Pulmonary artery endothelial cell (primary cell): ENCODE measurements around the gene SOS1. TPM values are rescaled to one million over a fixed set of nuclear protein-coding genes. Genes with fewer than 3 reads are reported as not detected.
"Not testable (repeated sequence)": the region's sequence is repeated elsewhere in the genome, so short reads cannot be mapped to it uniquely, and the experiment has no call there.

Experiments used
- DNase-seq: peaks from one replicate; pipeline ENCODE4 v3.0.0-alpha.2; 2011; ENCODE audit warnings: low read depth, low spot score
- total RNA-seq: library from RNA; depleted of rRNA; stranded (reverse); fragments of >200 nt; gene quantifications from 2 replicates; pipeline ENCODE4 v1.2.3, GENCODE V29; 2014

Gene SOS1
- total RNA-seq: 13.3 and 18.6 TPM in 2 replicates

- peak; percentile 78 for DNase-seq
Measured at GRCh38 chr2:39120771-39121522, at the start of gene SOS1. Gene SOS1 (minus strand): TSS chr2:39121051. CDS start chr2:39120422, 629 bp downstream.

GRCh38 chr2:39164089-39164488 is 43.2 kb upstream of the SOS1 start:
- no peak for DNase-seq

- DNase-seq: no peak
Measured at GRCh38 chr2:39160982-39161381, 40.1 kb upstream of the SOS1 start.

GRCh38 chr2:39159283-39159682 is 38.4 kb upstream of the SOS1 start:
- DNase-seq: no peak

- no peak for DNase-seq
Measured at GRCh38 chr2:39158351-39158750, 37.5 kb upstream of the SOS1 start.

GRCh38 chr2:39156846-39157245 is 36.0 kb upstream of the SOS1 start:
- no peak for DNase-seq

- DNase-seq: no peak
Measured at GRCh38 chr2:39156107-39156506, 35.3 kb upstream of the SOS1 start.

- not testable (repeated sequence) for DNase-seq
Measured at GRCh38 chr2:39155573-39155972, 34.7 kb upstream of the SOS1 start.

- DNase-seq: no peak
Measured at GRCh38 chr2:39154944-39155343, 34.1 kb upstream of the SOS1 start.

- no peak for DNase-seq
Measured at GRCh38 chr2:39153312-39153711, 32.5 kb upstream of the SOS1 start.

- DNase-seq: no peak
Measured at GRCh38 chr2:39152504-39152903, 31.7 kb upstream of the SOS1 start.

GRCh38 chr2:39150890-39151497 is 30.1 kb upstream of the SOS1 start:
- DNase-seq: no peak

- DNase-seq: no peak
Measured at GRCh38 chr2:39150102-39150562, 29.3 kb upstream of the SOS1 start.

GRCh38 chr2:39146630-39147029 is 25.8 kb upstream of the SOS1 start:
- no peak for DNase-seq

- no peak for DNase-seq
Measured at GRCh38 chr2:39145906-39146421, 25.1 kb upstream of the SOS1 start.

GRCh38 chr2:39144416-39144815 is 23.6 kb upstream of the SOS1 start:
- no peak for DNase-seq

- DNase-seq: no peak
Measured at GRCh38 chr2:39142904-39143605, 22.2 kb upstream of the SOS1 start.

GRCh38 chr2:39141334-39142271 is 20.8 kb upstream of the SOS1 start:
- no peak for DNase-seq

GRCh38 chr2:39140948-39141333 is 20.1 kb upstream of the SOS1 start:
- DNase-seq: not testable (repeated sequence)

GRCh38 chr2:39140322-39140847 is 19.5 kb upstream of the SOS1 start:
- DNase-seq: no peak
